WTC11 (cell line): ENCODE measurements around the gene NPR3. TPM values are rescaled to one million over a fixed set of nuclear protein-coding genes. Genes with fewer than 3 reads are reported as not detected.

Source experiments
- ATAC-seq: fragments of 200-7000 bp; cut with Tn5 transposase; 2 replicates; pipeline ENCODE4 v1.10.0; 2021; ENCODE audit warnings: mild to moderate bottlenecking, moderate library complexity
- CTCF ChIA-PET: fragments of 300-600 bp; sonication (Branson Sonifier 250); formaldehyde crosslinking; loops from one replicate; lab custom pipeline; 2021; ENCODE audit warnings: antibody characterized with exemption; lab: Charles Lee
- POLR2A ChIA-PET: fragments of 350-600 bp; sonication (Branson Sonifier 250); formaldehyde crosslinking; loops from one replicate; lab custom pipeline; 2021; ENCODE audit warnings: antibody characterized with exemption; lab: Charles Lee
- DNase-seq: peaks from one replicate; pipeline ENCODE4 v3.0.0; 2021; ENCODE audit warnings: low spot score
- H3K27ac Mint-ChIP-seq: 2 replicates; pipeline ENCODE4 v1.8.0; 2021; ENCODE audit warnings: mixed read lengths
- H3K27me3 Mint-ChIP-seq: 2 replicates; pipeline ENCODE4 v1.8.0; 2021; ENCODE audit warnings: low read depth, mild to moderate bottlenecking, moderate library complexity, mixed read lengths
- H3K36me3 Mint-ChIP-seq: 2 replicates; pipeline ENCODE4 v1.8.0; 2021; ENCODE audit warnings: mixed read lengths
- H3K4me1 Mint-ChIP-seq: 2 replicates; pipeline ENCODE4 v1.8.0; 2022; ENCODE audit warnings: mixed read lengths
- H3K4me3 Mint-ChIP-seq: 2 replicates; pipeline ENCODE4 v1.8.0; 2021; ENCODE audit warnings: mild to moderate bottlenecking, moderate library complexity, mixed read lengths
- H3K9me3 Mint-ChIP-seq: 2 replicates; pipeline ENCODE4 v1.8.0; 2021; ENCODE audit warnings: mixed read lengths
- CREM ChIP-seq: sonication (generic); formaldehyde crosslinking; IDR thresholded peaks from 2 replicates; pipeline ENCODE4 v1.8.1; 2022; ENCODE audit warnings: mild to moderate bottlenecking, missing genetic modification reagents, moderate library complexity
- CTCF ChIP-seq: fragments of 200-600 bp; IDR thresholded peaks from 2 replicates; pipeline ENCODE4 v1.8.0; 2022; ENCODE audit warnings: antibody characterized with exemption
- ESRRA ChIP-seq: sonication (generic); formaldehyde crosslinking; IDR thresholded peaks from 2 replicates; pipeline ENCODE4 v1.8.1; 2022; ENCODE audit warnings: mild to moderate bottlenecking, missing genetic modification reagents, borderline replicate concordance
- ETV6 ChIP-seq: sonication (generic); formaldehyde crosslinking; IDR thresholded peaks from 2 replicates; pipeline ENCODE4 v1.8.1; 2022; ENCODE audit warnings: mild to moderate bottlenecking, missing genetic modification reagents
- MLX ChIP-seq: sonication (generic); formaldehyde crosslinking; IDR thresholded peaks from 2 replicates; pipeline ENCODE4 v1.8.1; 2023; ENCODE audit warnings: mild to moderate bottlenecking, missing genetic modification reagents, moderate library complexity
- MYBL2 ChIP-seq: sonication (generic); formaldehyde crosslinking; IDR thresholded peaks from 2 replicates; pipeline ENCODE4 v1.8.1; 2023; ENCODE audit warnings: mild to moderate bottlenecking, moderate library complexity, missing genetic modification reagents
- TEAD1 ChIP-seq: sonication (generic); formaldehyde crosslinking; IDR thresholded peaks from 2 replicates; pipeline ENCODE4 v1.8.0; 2022; ENCODE audit warnings: mild to moderate bottlenecking, missing genetic modification reagents
- ZNF219 ChIP-seq: sonication (generic); formaldehyde crosslinking; IDR thresholded peaks from 2 replicates; pipeline ENCODE4 v1.8.0; 2023; ENCODE audit warnings: missing genetic modification reagents, mild to moderate bottlenecking, borderline replicate concordance
- ZNF416 ChIP-seq: fragments of 250-450 bp; sonication (Bioruptor Pico); IDR thresholded peaks from 2 replicates; pipeline ENCODE4 v1.9.0; 2021; ENCODE audit warnings: mild to moderate bottlenecking, inconsistent platforms
- total RNA-seq: library from RNA; stranded (reverse); gene quantifications from 3 replicates; pipeline ENCODE4 v1.2.3, GENCODE V29; 2021
- TF ChIP-seq, protein P1 (sequence below): fragments of 250-450 bp; sonication (Bioruptor Pico); IDR thresholded peaks from 2 replicates; pipeline ENCODE4 v2.1.2; 2022; ENCODE audit warnings: mild to moderate bottlenecking, moderate library complexity
- TF ChIP-seq, protein P2 (sequence below): fragments of 250-450 bp; sonication (Bioruptor Pico); conservative IDR thresholded peaks from 2 replicates; pipeline ENCODE4 v1.9.0; 2021; ENCODE audit warnings: mild to moderate bottlenecking
- TF ChIP-seq, protein P3 (sequence below): sonication (generic); formaldehyde crosslinking; IDR thresholded peaks from 2 replicates; pipeline ENCODE4 v1.8.1; 2023; ENCODE audit warnings: mild to moderate bottlenecking, missing genetic modification reagents
- TF ChIP-seq, protein P4 (sequence below): sonication (generic); formaldehyde crosslinking; IDR thresholded peaks from 2 replicates; pipeline ENCODE4 v1.8.0; 2022; ENCODE audit warnings: mild to moderate bottlenecking, missing genetic modification reagents
- TF ChIP-seq, protein P5 (sequence below): fragments of 250-450 bp; sonication (Bioruptor Pico); IDR thresholded peaks from 2 replicates; pipeline ENCODE4 v1.9.0; 2021; ENCODE audit warnings: moderate library complexity, mild to moderate bottlenecking, inconsistent platforms, borderline replicate concordance
- TF ChIP-seq, protein P6 (sequence below): sonication (generic); formaldehyde crosslinking; IDR thresholded peaks from 2 replicates; pipeline ENCODE4 v1.8.1; 2023; ENCODE audit warnings: mild to moderate bottlenecking, missing genetic modification reagents
- TF ChIP-seq, protein P7 (sequence below): fragments of 250-450 bp; sonication (Bioruptor Pico); IDR thresholded peaks from 2 replicates; pipeline ENCODE4 v1.8.0; 2021; ENCODE audit warnings: mild to moderate bottlenecking
- TF ChIP-seq, protein P8 (sequence below): sonication (generic); formaldehyde crosslinking; IDR thresholded peaks from 2 replicates; pipeline ENCODE4 v1.8.0; 2022; ENCODE audit warnings: missing genetic modification reagents

NPR3 gene
- total RNA-seq, 1 experiment from 2014 or later: 0.09 TPM

DNA sequence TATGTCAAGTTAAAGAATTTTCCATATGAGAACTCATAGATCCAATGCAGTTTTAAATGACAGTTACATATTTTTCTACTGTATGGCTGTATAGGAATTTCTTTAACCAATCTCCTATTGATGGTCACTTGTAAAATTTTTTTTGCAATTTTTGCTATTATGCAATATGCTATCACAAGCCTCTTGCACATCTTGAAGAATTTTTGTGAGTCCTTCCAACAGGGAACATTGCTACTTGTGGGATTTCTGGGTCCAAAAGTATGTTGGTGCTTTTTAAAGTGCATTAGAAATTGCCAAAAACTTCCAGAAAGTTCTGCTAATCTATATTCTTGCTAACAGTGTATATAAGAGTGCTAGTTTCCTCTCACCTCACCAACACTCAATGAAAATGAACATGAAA lies 65.1 kb downstream of the NPR3 start (continued):
- TF ChIP-seq, protein P1, sequence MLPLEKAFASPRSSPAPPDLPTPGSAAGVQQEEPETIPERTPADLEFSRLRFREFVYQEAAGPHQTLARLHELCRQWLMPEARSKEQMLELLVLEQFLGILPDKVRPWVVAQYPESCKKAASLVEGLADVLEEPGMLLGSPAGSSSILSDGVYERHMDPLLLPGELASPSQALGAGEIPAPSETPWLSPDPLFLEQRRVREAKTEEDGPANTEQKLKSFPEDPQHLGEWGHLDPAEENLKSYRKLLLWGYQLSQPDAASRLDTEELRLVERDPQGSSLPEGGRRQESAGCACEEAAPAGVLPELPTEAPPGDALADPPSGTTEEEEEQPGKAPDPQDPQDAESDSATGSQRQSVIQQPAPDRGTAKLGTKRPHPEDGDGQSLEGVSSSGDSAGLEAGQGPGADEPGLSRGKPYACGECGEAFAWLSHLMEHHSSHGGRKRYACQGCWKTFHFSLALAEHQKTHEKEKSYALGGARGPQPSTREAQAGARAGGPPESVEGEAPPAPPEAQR (CRISPR knock-in tag): no peak
- TF ChIP-seq CTCF: no peak
- TF ChIP-seq, all 79 proteins: peak for 0

GRCh38 chr5:32777222-32777621 lies 66.1 kb downstream of the NPR3 start:
- Mint-ChIP-seq H3K4me3 (no peak overlapping the region), H3K27ac (no peak overlapping the region), H3K9me3 (peaks cover 3% of the 10 kb centered on the region; the same call in 1 of the 2 replicates), H3K27me3 (peaks cover 2% of the 10 kb centered on the region), H3K36me3 (no peaks in the 10 kb centered on the region), H3K4me1 (no peaks in the 10 kb centered on the region)
- CTCF ChIA-PET: no interaction called here
- DNase-seq: no peak
- TF ChIP-seq, protein P2, sequence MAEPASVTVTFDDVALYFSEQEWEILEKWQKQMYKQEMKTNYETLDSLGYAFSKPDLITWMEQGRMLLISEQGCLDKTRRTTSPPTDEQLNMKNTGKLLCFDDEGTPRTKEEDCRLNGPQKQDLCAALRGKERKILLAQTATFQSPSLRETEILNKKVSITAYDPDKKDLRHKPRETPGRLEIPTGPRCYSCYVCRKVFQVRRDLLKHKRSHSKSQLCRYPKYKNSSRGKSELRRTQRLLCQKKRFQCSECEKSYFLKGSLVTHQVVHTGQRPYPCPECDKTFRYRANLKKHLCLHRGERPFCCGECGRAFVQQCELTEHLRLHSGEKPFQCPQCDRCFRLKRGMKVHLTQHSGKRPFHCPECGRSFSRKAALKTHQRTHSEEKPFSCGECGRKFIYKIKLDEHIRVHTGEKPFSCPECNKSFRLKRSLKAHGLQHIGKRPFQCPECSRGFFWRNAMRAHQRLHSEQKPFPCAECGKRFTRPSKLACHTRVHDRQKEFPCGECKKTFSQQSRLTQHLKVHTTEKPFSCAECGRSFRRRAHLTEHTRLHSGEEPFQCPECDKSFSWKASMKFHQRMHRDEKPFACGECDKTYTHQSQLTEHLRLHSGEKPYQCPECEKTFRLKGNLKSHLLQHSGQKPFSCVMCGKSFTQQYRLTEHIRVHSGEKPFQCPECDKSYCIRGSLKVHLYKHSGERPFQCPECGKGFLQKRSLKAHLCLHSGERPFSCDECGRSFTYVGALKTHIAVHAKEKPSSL (CRISPR knock-in tag): no peak
- TF ChIP-seq, protein P3, sequence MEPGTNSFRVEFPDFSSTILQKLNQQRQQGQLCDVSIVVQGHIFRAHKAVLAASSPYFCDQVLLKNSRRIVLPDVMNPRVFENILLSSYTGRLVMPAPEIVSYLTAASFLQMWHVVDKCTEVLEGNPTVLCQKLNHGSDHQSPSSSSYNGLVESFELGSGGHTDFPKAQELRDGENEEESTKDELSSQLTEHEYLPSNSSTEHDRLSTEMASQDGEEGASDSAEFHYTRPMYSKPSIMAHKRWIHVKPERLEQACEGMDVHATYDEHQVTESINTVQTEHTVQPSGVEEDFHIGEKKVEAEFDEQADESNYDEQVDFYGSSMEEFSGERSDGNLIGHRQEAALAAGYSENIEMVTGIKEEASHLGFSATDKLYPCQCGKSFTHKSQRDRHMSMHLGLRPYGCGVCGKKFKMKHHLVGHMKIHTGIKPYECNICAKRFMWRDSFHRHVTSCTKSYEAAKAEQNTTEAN: no peak
- TF ChIP-seq ESRRA: no peak
- TF ChIP-seq TEAD1 (CRISPR knock-in tag): no peak
- TF ChIP-seq, protein P4, sequence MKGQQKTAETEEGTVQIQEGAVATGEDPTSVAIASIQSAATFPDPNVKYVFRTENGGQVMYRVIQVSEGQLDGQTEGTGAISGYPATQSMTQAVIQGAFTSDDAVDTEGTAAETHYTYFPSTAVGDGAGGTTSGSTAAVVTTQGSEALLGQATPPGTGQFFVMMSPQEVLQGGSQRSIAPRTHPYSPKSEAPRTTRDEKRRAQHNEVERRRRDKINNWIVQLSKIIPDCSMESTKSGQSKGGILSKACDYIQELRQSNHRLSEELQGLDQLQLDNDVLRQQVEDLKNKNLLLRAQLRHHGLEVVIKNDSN (CRISPR knock-in tag): no peak
- TF ChIP-seq MYBL2: no peak
- TF ChIP-seq, protein P5, sequence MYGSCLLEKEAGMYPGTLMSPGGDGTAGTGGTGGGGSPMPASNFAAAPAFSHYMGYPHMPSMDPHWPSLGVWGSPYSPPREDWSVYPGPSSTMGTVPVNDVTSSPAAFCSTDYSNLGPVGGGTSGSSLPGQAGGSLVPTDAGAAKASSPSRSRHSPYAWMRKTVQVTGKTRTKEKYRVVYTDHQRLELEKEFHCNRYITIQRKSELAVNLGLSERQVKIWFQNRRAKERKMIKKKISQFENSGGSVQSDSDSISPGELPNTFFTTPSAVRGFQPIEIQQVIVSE: no peak
- POLR2A ChIA-PET: no interaction called here
- no peak for ATAC-seq

GRCh38 chr5:32777733-32778132 lies 66.6 kb downstream of the NPR3 start:
- ATAC-seq (no peak), DNase-seq (no peak)
- no peak overlapping the region for H3K4me3 Mint-ChIP-seq
- H3K27ac Mint-ChIP-seq: no peak overlapping the region
- ChIA-PET POLR2A (interaction anchor here (0.5 kb wide), 1 partner anchor 29 kb away, joined by 3 read pairs; no protein-coding TSS in a partner anchor), CTCF (no interaction called here)
- peaks cover 3% of the 10 kb centered on the region; the same call in 1 of the 2 replicates for H3K9me3 Mint-ChIP-seq
- H3K27me3 Mint-ChIP-seq: peaks cover 2% of the 10 kb centered on the region
- H3K4me1 Mint-ChIP-seq: no peaks in the 10 kb centered on the region
- H3K36me3 Mint-ChIP-seq: no peaks in the 10 kb centered on the region
- TF ChIP-seq MLX (CRISPR knock-in tag) (no peak), ETV6 (CRISPR knock-in tag) (no peak), ZNF416 (CRISPR knock-in tag) (no peak), CREM (no peak), ZNF219 (CRISPR knock-in tag) (no peak)
- TF ChIP-seq, protein P6, sequence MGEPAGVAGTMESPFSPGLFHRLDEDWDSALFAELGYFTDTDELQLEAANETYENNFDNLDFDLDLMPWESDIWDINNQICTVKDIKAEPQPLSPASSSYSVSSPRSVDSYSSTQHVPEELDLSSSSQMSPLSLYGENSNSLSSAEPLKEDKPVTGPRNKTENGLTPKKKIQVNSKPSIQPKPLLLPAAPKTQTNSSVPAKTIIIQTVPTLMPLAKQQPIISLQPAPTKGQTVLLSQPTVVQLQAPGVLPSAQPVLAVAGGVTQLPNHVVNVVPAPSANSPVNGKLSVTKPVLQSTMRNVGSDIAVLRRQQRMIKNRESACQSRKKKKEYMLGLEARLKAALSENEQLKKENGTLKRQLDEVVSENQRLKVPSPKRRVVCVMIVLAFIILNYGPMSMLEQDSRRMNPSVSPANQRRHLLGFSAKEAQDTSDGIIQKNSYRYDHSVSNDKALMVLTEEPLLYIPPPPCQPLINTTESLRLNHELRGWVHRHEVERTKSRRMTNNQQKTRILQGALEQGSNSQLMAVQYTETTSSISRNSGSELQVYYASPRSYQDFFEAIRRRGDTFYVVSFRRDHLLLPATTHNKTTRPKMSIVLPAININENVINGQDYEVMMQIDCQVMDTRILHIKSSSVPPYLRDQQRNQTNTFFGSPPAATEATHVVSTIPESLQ (CRISPR knock-in tag): no peak
- TF ChIP-seq, protein P7, sequence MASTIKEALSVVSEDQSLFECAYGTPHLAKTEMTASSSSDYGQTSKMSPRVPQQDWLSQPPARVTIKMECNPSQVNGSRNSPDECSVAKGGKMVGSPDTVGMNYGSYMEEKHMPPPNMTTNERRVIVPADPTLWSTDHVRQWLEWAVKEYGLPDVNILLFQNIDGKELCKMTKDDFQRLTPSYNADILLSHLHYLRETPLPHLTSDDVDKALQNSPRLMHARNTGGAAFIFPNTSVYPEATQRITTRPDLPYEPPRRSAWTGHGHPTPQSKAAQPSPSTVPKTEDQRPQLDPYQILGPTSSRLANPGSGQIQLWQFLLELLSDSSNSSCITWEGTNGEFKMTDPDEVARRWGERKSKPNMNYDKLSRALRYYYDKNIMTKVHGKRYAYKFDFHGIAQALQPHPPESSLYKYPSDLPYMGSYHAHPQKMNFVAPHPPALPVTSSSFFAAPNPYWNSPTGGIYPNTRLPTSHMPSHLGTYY (CRISPR knock-in tag): no peak
- TF ChIP-seq, protein P8, sequence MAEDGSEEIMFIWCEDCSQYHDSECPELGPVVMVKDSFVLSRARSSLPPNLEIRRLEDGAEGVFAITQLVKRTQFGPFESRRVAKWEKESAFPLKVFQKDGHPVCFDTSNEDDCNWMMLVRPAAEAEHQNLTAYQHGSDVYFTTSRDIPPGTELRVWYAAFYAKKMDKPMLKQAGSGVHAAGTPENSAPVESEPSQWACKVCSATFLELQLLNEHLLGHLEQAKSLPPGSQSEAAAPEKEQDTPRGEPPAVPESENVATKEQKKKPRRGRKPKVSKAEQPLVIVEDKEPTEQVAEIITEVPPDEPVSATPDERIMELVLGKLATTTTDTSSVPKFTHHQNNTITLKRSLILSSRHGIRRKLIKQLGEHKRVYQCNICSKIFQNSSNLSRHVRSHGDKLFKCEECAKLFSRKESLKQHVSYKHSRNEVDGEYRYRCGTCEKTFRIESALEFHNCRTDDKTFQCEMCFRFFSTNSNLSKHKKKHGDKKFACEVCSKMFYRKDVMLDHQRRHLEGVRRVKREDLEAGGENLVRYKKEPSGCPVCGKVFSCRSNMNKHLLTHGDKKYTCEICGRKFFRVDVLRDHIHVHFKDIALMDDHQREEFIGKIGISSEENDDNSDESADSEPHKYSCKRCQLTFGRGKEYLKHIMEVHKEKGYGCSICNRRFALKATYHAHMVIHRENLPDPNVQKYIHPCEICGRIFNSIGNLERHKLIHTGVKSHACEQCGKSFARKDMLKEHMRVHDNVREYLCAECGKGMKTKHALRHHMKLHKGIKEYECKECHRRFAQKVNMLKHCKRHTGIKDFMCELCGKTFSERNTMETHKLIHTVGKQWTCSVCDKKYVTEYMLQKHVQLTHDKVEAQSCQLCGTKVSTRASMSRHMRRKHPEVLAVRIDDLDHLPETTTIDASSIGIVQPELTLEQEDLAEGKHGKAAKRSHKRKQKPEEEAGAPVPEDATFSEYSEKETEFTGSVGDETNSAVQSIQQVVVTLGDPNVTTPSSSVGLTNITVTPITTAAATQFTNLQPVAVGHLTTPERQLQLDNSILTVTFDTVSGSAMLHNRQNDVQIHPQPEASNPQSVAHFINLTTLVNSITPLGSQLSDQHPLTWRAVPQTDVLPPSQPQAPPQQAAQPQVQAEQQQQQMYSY (CRISPR knock-in tag): no peak
